Upper lobe of left lung (tissue), 6 donors: ENCODE results near the gene OR2K2. TPM values are rescaled to one million over a fixed set of nuclear protein-coding genes. Genes with fewer than 3 reads are reported as not detected.
"Not testable (repeated sequence)": the region's sequence is repeated elsewhere in the genome, so short reads cannot be mapped to it uniquely, and the experiment has no call there.

Experiments used
- ATAC-seq, 2 donors: fragments of 200-7000 bp; cut with Tn5 transposase; one replicate each; pipeline ENCODE4 v1.9.1; 2022; ENCODE audit warnings: mild to moderate bottlenecking in 2 of 2, moderate library complexity in 2 of 2; ENCODE audit not compliant: low FRiP score in 2 of 2
- DNase-seq, 2 donors: peaks; one replicate each; pipeline ENCODE4 v3.0.0-alpha.2; 2019 to 2020
- H3K27ac ChIP-seq, 4 donors: fragments of 200-600 bp; sonication (generic); one replicate each; pipeline ENCODE4 v1.5.1; 2016 to 2019
- H3K27me3 ChIP-seq, 4 donors: fragments of 200-600 bp; sonication (generic); one replicate each; pipeline ENCODE4 v1.5.1; 2017 to 2019
- H3K36me3 ChIP-seq, 4 donors: fragments of 200-600 bp; sonication (generic); one replicate each; pipeline ENCODE4 v1.5.1; 2016 to 2019
- H3K4me1 ChIP-seq, 4 donors: fragments of 200-600 bp; sonication (generic); one replicate each; pipeline ENCODE4 v1.5.1; 2018 to 2019
- H3K4me3 ChIP-seq, 4 donors: fragments of 200-600 bp; sonication (generic); one replicate each; pipeline ENCODE4 v1.5.1; 2017 to 2019; ENCODE audit warnings: mild to moderate bottlenecking in 2 of 4, moderate library complexity in 1 of 4
- H3K9me3 ChIP-seq, 4 donors: fragments of 200-600 bp; sonication (generic); one replicate each; pipeline ENCODE4 v1.5.1; 2018 to 2019
- EP300 ChIP-seq, 4 donors: sonication (generic); formaldehyde crosslinking; IDR thresholded peaks; one replicate each; pipeline ENCODE4 v1.5.1; 2017; ENCODE audit warnings: antibody characterized with exemption in 4 of 4, control low read depth in 2 of 4
- POLR2A ChIP-seq, 4 donors: fragments of 450-650 bp; IDR thresholded peaks; one replicate each; pipeline ENCODE4 v1.5.1; 2016 to 2017; ENCODE audit warnings: antibody characterized with exemption in 4 of 4, mild to moderate bottlenecking in 2 of 4
- POLR2AphosphoS5 ChIP-seq, 2 donors: sonication (generic); formaldehyde crosslinking; IDR thresholded peaks; one replicate each; pipeline ENCODE4 v1.5.1; 2017; ENCODE audit warnings: antibody characterized with exemption in 2 of 2
- WGBS, 2 donors: methylation state at CpG; one replicate each; pipeline ENCODE4 v1.1.5; 2017 to 2018; 5-methylcytosine and 5-hydroxymethylcytosine counted together
- total RNA-seq, 6 donors: library from RNA; depleted of rRNA in 4 of 6; stranded (reverse); fragments of >200 nt in 4 of 6; gene quantifications; one replicate each; pipeline versions ENCODE4 v1.1.0 to v1.2.1, GENCODE V29; 2016 to 2021
- TF ChIP-seq, protein P1 (sequence below), 6 experiments: fragments of 450-650 bp in 4 of 6; fragments of 200-600 bp in 2 of 6; sonication (generic) in 2 of 6; IDR thresholded peaks; one replicate each; pipeline ENCODE4 v1.5.1; 2016 to 2019; ENCODE audit warnings: antibody characterized with exemption in 6 of 6
- donor health status: DM: no; HTN: no; CAD: no; lungs with moderate emphysema.
- donor health status: DM: no; HTN: yes; CAD: no; lungs with severe emphysema.

Gene OR2K2
- total RNA-seq, 6 donors from 2014 or later, result not detected

DNA sequence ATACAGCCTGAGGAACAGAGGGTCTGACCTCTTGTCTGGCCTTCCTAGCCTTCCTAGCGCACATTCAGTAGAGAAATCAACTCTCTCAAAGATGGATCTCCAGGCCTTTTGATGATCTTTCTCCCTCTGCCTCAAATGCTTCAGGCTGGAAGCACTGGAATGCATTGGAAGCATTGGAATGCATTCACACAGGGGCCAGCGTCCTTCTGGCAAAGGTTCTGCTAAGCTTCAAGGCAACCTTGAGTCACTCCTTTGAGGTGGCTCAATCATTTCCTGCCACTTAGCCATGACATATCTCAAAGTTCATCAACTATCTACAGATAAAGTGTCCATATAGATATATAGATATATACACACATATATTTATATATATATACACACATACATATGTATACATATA is 42.9 kb downstream of the OR2K2 start:
- Histone ChIP-seq H3K27me3 (no peaks in the 10 kb centered on the region), H3K27ac (no peak overlapping the region), H3K36me3 (no peaks in the 10 kb centered on the region), H3K4me3 (no peak overlapping the region), H3K4me1 (no peaks in the 10 kb centered on the region), H3K9me3 (no peaks in the 10 kb centered on the region)
- WGBS, 2 donors, result 67 to 78% methylated on average over 2 of the region's 2 CpGs
- TF ChIP-seq, protein P1, sequence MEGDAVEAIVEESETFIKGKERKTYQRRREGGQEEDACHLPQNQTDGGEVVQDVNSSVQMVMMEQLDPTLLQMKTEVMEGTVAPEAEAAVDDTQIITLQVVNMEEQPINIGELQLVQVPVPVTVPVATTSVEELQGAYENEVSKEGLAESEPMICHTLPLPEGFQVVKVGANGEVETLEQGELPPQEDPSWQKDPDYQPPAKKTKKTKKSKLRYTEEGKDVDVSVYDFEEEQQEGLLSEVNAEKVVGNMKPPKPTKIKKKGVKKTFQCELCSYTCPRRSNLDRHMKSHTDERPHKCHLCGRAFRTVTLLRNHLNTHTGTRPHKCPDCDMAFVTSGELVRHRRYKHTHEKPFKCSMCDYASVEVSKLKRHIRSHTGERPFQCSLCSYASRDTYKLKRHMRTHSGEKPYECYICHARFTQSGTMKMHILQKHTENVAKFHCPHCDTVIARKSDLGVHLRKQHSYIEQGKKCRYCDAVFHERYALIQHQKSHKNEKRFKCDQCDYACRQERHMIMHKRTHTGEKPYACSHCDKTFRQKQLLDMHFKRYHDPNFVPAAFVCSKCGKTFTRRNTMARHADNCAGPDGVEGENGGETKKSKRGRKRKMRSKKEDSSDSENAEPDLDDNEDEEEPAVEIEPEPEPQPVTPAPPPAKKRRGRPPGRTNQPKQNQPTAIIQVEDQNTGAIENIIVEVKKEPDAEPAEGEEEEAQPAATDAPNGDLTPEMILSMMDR (IDR thresholded peaks at IDR 0.05), result no peak
- TF ChIP-seq EP300 (IDR thresholded peaks at IDR 0.05), result no peak
- no peak for TF ChIP-seq POLR2AphosphoS5 (IDR thresholded peaks at IDR 0.05)
- no peak for TF ChIP-seq POLR2A (IDR thresholded peaks at IDR 0.05)
- no peak for ATAC-seq
- no peak for DNase-seq

DNA sequence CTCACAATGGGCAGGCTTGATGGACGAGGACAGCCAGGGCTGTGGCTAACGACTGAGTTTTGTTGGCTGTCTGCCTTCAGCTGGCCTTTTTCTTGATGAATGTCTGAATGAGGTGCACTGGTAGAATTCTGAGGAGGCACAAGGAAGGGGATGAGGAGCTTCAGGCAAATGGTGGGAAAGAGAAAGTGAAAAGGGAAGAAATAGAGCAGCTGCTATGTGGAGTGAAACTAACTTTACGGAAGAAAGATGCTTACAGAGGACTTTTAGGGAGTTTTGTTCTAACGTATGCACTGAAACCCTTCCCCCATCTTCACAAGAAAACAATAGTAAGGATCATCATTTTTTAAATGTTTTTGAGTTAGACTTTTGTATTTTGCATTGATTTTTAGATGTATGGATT is 45.3 kb downstream of the OR2K2 start:
- WGBS, 2 donors, result 60 to 69% methylated on average over 4 of the region's 4 CpGs
- Histone ChIP-seq H3K4me3 (no peak overlapping the region), H3K9me3 (no peaks in the 10 kb centered on the region), H3K27ac (peak overlapping the region in 1 of 4 donors; percentile 56), H3K36me3 (no peaks in the 10 kb centered on the region), H3K4me1 (no peaks in the 10 kb centered on the region), H3K27me3 (no peaks in the 10 kb centered on the region)
- TF ChIP-seq POLR2A (IDR thresholded peaks at IDR 0.05), result no peak
- TF ChIP-seq, protein P1 (IDR thresholded peaks at IDR 0.05), result no peak
- TF ChIP-seq POLR2AphosphoS5 (IDR thresholded peaks at IDR 0.05), result no peak
- no peak for TF ChIP-seq EP300 (IDR thresholded peaks at IDR 0.05)
- DNase-seq, result no peak
- no peak for ATAC-seq

DNA sequence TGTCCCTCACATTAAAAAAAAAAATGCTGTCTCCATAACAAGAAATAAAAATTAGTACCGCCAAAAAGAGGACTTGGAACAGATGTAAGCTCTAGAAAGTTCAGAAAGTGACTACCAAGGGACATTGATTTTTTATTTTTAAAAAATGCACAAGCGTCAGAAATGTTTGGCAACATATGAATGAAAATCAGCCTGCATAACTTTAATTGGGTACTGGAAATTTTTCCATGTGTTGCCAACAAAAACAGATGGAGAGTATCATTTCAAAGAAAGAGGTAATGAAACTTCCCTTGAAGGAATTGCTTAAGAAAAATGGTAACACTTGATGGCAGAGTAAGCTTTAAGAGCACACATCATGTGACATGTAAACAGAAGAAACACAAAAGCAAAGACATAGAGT is 47.2 kb downstream of the OR2K2 start:
- H3K9me3 ChIP-seq, result no peaks in the 10 kb centered on the region
- ATAC-seq, result peak in 1 of 2 donors; percentile 36
- H3K27me3 ChIP-seq, result no peaks in the 10 kb centered on the region
- H3K36me3 ChIP-seq, result no peaks in the 10 kb centered on the region
- TF ChIP-seq, protein P1 (IDR thresholded peaks at IDR 0.05), result no peak
- TF ChIP-seq POLR2A (IDR thresholded peaks at IDR 0.05) (no peak), POLR2AphosphoS5 (IDR thresholded peaks at IDR 0.05) (no peak), EP300 (IDR thresholded peaks at IDR 0.05) (no peak)
- 50 to 84% methylated on average over 2 of the region's 2 CpGs for WGBS, 2 donors
- H3K4me3 ChIP-seq, result no peak overlapping the region
- no peaks in the 10 kb centered on the region for H3K4me1 ChIP-seq
- DNase-seq, result no peak
- H3K27ac ChIP-seq, result no peak overlapping the region

DNA sequence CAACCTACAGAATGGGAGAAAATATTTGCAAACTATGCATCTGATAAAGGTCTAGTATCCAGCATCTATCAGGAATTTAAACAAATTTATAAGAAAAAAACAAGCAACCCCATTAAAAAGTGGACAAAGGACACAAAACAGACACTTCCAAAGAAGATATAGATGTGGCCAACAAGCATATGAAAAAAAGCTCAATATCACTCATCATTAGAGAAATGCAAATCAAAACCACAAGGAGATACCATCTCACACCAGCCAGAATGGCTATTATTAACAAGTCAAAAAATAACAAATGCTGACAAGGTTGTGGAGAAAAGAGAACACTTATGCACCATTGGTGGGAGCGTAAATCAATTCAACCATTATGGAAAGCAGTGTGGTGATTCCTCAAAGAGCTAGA is 49.2 kb downstream of the OR2K2 start:
- ATAC-seq, H3K36me3 ChIP-seq, DNase-seq, H3K27me3 ChIP-seq, H3K4me3 ChIP-seq, H3K9me3 ChIP-seq, H3K4me1 ChIP-seq, H3K27ac ChIP-seq: not testable (repeated sequence)
- WGBS, 2 donors, result 94 to 100% methylated on average over 1 of the region's 1 CpG

Other genes with a start within 250 kb of the OR2K2 start
- 100 to 1,000 TPM in 1 of 6 donors, 10 to 100 TPM in 5; 64.4 to 158 (median 83.3) TPM for gene ECPAS, start 154.2 kb upstream of the OR2K2 start, total RNA-seq
- gene ZNF483, start 195.0 kb upstream of the OR2K2 start, total RNA-seq, result 10 to 100 TPM in 1 of 6 donors, 1 to 10 TPM in 5; 4.0 to 22.0 (median 7.4) TPM